SIG-M5 treated with dmso at 0.1 percent for 504 hours (cell line): Measurements from ENCODE around the gene RUBCN.
"Not testable (repeated sequence)": the region's sequence is repeated elsewhere in the genome, so short reads cannot be mapped to it uniquely, and the experiment has no call there.

Source experiments
- DNase-seq: peaks from one replicate; lab custom pipeline; 2025; ENCODE audit not compliant: unreplicated experiment; lab: John Stamatoyannopoulos, UW

The RUBCN gene

GRCh38 chr3:197659701-197660100 is 77.0 kb downstream of the RUBCN start:
- DNase-seq: not testable (repeated sequence)

GRCh38 chr3:197659144-197659543 is 77.6 kb downstream of the RUBCN start:
- not testable (repeated sequence) for DNase-seq

- not testable (repeated sequence) for DNase-seq
These were observed 78.0 kb downstream of the RUBCN start for GRCh38 chr3:197658706-197659105.

- not testable (repeated sequence) for DNase-seq
These were observed 79.0 kb downstream of the RUBCN start for GRCh38 chr3:197657541-197658292.

- not testable (repeated sequence) for DNase-seq
These were observed 79.7 kb downstream of the RUBCN start for GRCh38 chr3:197656960-197657359.

GRCh38 chr3:197656129-197656528 is 80.6 kb downstream of the RUBCN start:
- DNase-seq: not testable (repeated sequence)

GRCh38 chr3:197654998-197655330 is 81.7 kb downstream of the RUBCN start:
- not testable (repeated sequence) for DNase-seq

- DNase-seq: not testable (repeated sequence)
These were observed 82.4 kb downstream of the RUBCN start for GRCh38 chr3:197654090-197654997.

- DNase-seq: not testable (repeated sequence)
These were observed 83.8 kb downstream of the RUBCN start for GRCh38 chr3:197652860-197653259.

- not testable (repeated sequence) for DNase-seq
These were observed 89.1 kb downstream of the RUBCN start for GRCh38 chr3:197647649-197648048.

- not testable (repeated sequence) for DNase-seq
These were observed 89.5 kb downstream of the RUBCN start for GRCh38 chr3:197647191-197647590.

- DNase-seq: not testable (repeated sequence)
These were observed 90.4 kb downstream of the RUBCN start for GRCh38 chr3:197646294-197646693.

GRCh38 chr3:197637556-197637955 is 99.1 kb downstream of the RUBCN start:
- not testable (repeated sequence) for DNase-seq

- DNase-seq: not testable (repeated sequence)
These were observed 104.7 kb downstream of the RUBCN start for GRCh38 chr3:197631989-197632388.

GRCh38 chr3:197630766-197631165 is 105.9 kb downstream of the RUBCN start:
- not testable (repeated sequence) for DNase-seq

GRCh38 chr3:197629286-197629685 is 107.4 kb downstream of the RUBCN start:
- not testable (repeated sequence) for DNase-seq

GRCh38 chr3:197627772-197628523 is 108.8 kb downstream of the RUBCN start:
- not testable (repeated sequence) for DNase-seq

- not testable (repeated sequence) for DNase-seq
These were observed 109.4 kb downstream of the RUBCN start for GRCh38 chr3:197627158-197627771.

GRCh38 chr3:197626404-197627157 is 110.1 kb downstream of the RUBCN start:
- not testable (repeated sequence) for DNase-seq

GRCh38 chr3:197621478-197621877 is 115.2 kb downstream of the RUBCN start:
- not testable (repeated sequence) for DNase-seq
